ENCODE measurements around the gene CCDC188. TPM values are rescaled to one million over a fixed set of nuclear protein-coding genes. Genes with fewer than 3 reads are reported as not detected.
A peak's percentile ranks its signal among the peaks of the same experiment; 100 is the strongest.

CCDC188 gene
- total RNA-seq, 1 donor from 2014 or later, result 6.8 TPM

DNA sequence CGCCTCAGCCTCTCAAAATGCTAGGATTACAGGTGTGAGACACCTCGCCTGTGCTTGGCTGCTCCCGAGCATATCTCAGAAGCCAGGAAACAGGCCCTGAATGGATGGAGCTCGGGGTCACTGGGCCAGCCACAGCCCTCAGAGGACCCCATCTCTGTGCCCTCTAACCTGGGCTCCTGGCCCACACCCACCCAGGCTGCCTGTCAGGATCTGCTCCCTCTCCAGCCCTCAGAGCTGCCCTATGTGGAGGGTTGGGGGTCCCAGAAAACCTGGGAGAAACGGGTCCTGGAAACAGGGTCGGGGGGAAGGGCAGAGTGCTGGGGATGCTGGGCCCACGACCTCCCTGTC lies 5.2 kb upstream of the CCDC188 start:
- ATAC-seq, result no peak
- intact Hi-C loops (cut with DNase I), result loop anchor here (2.0 to 5.0 kb wide), 2 partner anchors 111 to 129 kb away; partner anchors contain the start of gene RTN4R
- no peak for DNase-seq (ENCODE audit: low spot score)

DNA sequence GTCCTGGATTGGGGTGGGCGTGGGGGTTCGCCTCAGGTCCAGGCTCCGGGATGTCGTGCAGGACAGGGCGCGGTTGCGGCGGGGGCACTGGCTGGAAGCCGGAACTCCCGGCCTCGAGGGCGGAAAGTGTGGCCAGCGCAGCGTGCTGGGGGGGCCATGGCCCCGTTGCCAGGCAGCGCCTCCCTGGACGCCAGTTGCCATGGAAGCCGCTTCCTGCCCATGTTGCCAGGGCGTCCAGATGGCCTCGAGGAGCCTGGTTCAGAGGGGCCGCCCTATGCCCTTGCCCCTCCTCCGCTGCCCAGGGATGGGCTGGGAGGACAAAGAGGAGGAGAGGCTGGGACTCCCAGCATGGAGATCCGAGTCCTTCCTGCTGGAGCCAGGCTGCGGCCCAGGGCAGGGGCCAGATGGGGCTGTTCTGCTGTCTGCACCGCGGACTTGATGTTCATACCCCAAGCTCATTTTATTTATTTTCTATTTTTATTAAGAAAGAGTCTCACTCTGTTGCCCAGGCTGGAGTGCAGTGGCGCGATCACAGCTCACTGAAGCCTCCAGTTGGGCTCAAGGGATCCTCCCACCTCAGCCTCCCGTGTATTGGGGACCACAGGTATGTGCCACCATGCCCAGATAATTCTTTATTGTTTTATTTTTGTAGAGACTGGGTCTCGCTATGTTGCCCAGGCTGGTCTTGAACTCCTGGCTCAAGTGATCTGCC lies 4.6 kb upstream of the CCDC188 start:
- peak; percentile 79 for DNase-seq (ENCODE audit: low spot score)
- peak; percentile 81 for ATAC-seq
- intact Hi-C loops (cut with DNase I), result loop anchor here (2.0 to 5.0 kb wide), 2 partner anchors 112 to 129 kb away; partner anchors contain the start of gene RTN4R

DNA sequence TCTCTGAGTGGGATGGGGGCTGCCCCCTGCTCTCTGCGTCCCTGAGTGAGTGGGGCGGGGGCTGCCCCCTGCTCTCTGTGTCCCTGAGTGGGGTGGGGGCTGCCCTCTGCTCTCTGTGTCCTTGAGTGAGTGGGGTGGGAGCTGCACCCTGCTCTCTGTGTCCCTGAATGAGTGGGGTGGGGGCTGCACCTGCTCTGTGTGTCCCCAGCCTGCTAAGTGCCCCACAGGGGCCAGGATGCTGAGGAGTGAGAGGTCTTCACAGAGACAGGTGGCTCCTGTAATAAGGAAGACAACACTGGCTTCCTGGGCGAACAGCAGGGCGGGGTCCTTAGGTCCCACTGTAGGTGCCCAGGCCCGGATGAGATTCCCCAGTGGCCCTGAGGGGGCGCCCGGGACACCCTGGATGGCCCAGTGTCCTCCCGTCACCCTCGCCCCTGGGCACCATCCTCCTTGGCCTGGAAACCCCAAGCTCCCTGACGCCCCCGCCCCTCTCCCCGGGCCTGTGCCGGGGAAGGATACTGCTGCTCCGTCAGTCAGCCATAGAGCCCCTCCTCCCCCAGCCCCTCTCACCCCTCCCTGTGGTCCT lies 3.8 kb upstream of the CCDC188 start:
- no peak for ATAC-seq
- intact Hi-C loops (cut with DNase I), result loop anchor here (5.0 kb wide), 1 partner anchor 113 kb away; the partner anchor contains the start of gene RTN4R

DNA sequence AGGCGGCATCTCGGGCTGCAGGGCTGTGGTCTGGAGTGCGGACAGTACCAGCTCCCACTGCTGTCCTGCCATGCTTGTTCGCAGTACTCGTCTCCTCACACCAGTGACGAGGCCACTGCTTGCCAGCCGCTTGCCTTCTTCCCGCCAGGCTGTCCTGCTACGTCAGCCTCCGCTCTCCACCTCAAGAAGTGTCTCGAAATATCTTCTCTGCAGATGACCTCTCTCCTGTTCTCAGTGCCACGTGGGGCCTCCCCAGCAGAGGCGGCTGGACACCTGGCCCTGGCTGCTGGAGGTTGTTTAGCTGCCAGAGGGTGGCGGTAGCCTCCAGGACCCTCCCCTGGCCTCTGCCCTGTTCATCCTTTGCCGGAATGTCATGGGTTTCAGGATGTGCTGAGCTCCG lies 3.1 kb upstream of the CCDC188 start:
- no peak for ATAC-seq
- DNase-seq (ENCODE audit: low spot score), result no peak
- intact Hi-C loops (cut with DNase I), result no loop called here

More for the DNA sequence above, 3.8 kb upstream of the CCDC188 start:
- no peak for DNase-seq (ENCODE audit: low spot score)

DNA sequence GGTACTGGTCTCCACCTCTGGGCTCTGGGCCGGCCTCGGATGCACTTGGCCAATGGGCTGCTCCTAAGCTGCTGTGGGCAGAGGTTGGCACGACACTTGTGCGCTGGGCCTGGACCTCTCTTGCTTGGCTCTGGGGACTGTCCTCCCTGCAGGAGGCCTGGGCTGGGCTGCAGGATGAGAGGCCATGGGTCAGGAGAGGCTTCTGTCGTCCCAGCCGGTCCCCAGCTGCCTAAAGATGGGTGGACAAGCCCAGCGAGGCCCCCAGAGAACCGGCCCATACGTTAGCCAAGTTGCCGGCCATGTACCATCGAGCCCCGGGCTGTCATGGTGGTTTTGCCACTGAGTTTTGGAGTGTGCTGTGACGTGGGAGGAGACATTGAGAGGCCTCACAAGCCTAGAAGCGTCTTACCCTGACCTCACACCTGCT lies 1.6 kb upstream of the CCDC188 start:
- ATAC-seq, result no peak
- intact Hi-C loops (cut with DNase I), result no loop called here
- DNase-seq (ENCODE audit: low spot score), result no peak

DNA sequence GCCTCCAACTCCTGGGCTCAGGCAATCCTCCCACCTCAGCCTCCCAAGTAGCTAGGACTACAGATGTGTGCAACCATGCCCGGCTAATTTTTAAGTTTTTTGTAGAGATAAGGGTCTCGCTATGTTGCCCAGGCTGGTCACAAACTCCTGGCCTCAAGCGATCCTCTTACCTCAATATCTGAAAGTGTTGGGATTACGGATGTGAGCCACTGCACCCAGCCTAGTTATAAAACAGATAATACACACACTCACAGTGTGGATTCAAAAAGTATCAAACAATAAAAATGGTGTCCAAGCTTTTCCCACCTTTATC lies 377 bp upstream of the CCDC188 start:
- intact Hi-C loops (cut with DNase I), result no loop called here
- ATAC-seq, result no peak
- no peak for DNase-seq (ENCODE audit: low spot score)

DNA sequence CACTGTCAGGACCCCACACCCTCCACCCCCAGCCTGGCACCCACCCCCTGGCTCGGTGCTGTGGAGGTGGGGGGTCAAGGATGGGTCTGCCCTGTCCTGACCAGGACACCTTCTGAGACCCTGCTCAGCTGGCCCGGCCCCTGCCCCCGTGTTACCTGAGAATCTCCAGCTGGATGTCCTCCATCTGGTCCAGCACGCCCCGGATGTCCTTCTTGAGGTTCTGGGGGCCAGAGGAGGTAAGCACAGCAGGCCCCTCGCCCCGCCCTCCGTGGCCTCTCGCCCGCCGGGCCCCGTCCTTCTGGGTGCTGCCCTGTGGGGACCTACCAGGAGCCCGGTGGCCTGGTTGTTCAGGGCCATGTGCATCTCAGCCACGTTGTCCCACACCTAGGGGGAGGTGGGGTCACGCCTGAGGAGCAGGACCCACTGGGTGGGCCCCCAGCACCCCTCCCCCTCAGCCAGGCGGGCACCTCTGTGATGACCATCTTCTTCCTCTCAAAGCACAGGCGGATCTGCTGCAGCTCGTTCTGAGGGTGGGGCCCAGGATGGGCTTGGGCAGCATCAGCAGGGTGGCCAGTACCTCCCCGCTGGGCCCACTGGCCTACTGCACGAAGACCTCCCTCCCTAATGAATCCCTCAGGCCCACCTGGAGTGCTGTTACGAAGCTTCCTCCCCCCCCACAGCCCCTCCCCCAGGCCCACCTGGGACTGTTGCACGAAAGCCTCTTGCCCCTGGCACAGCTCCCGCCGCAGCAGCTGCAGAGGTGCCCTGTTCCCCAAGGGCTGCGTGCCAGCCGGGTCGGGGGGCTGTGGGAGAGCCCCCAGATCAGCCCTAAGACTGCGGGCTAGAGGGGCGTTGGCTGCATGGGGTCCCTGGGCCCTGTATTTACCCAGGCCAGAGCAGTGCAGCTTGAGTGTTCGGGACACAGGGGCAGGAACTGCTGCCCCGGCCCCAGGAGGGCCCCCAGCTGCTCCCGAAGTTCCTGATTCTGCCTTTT lies 1.3 kb downstream of the CCDC188 start:
- intact Hi-C loops (cut with DNase I), result no loop called here
- DNase-seq (ENCODE audit: low spot score), result no peak
- no peak for ATAC-seq

DNA sequence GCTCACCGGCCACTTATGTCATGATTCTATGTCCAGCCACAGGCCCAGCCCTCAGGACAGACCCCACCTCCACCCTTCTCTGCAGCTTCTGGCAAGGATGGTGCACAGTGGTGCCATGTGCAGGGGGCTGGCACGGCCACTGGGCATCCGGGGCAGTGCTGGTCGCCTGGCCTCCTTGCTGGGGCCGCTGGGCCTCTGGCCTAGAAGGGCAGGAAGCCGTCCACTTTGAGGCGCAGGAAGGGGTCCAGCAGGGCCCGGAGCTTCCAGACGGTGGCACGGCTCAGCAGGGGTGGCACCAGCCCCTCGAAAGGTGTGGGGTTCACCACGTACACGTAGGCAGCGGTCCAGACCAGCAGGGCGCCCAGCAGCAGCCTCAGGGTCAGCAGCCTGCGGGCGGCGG lies 2.4 kb downstream of the CCDC188 start:
- intact Hi-C loops (cut with DNase I), result no loop called here
- ATAC-seq (no peak), DNase-seq (ENCODE audit: low spot score) (no peak)

DNA sequence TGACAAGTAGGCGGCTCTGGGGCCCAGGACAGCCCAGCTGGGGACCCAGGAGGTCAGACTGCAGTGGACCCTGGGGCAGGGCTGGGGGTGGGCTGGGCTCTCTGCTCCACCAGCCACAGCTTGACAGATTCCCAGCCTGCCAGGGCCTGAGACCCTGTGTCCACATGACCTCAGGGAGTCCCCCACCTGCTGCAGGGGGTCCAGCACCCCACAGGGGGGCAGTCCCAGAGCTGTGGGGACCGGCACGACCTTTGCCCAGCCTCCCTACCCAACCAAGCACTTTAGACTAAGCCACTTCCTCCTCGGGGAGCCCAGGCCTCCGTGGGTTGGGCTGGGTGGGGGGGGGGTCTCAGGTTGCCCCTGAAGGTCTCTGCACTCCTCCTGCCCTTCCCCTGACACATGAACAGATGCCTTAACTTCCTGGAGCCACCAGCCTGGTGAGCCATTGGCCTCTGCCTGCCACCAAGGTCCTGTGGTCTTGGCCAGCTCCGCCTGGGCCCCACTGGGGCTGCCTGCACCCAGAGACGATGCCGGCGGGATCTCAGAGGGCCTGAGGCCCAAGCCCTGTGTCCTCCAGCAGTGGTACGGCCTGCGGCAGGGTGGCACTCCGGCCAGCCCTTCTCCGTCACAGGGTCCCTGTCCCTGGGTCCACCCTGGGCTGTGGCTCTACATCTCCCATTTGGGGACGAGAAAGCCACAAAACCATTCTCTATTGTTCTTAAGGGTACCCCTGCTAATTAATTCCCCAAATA lies 3.4 kb downstream of the CCDC188 start:
- intact Hi-C loops (cut with DNase I), result no loop called here
- ATAC-seq (no peak), DNase-seq (ENCODE audit: low spot score) (no peak)

DNA sequence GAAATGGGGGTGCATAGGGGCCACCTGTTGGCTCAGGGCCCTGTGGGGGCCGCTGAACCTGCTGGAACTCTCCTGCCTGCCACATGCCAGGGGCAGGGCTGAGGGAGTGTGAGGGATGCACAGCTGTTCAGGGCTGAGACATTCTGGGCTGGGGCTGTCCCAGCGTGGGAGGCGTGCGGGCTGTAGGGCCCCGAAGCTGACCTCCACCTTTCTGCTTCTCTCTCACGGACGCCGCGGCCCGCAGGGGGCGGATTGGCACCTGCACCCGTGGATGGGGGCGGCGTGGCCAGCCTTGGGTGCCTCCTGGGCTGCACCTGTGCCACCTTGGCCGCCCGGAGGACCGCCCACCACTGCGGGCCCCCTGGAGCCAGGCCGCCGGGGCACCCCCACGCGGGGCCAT lies 4.1 kb downstream of the CCDC188 start:
- DNase-seq (ENCODE audit: low spot score) (no peak), ATAC-seq (no peak)
- intact Hi-C loops (cut with DNase I), result no loop called here

DNA sequence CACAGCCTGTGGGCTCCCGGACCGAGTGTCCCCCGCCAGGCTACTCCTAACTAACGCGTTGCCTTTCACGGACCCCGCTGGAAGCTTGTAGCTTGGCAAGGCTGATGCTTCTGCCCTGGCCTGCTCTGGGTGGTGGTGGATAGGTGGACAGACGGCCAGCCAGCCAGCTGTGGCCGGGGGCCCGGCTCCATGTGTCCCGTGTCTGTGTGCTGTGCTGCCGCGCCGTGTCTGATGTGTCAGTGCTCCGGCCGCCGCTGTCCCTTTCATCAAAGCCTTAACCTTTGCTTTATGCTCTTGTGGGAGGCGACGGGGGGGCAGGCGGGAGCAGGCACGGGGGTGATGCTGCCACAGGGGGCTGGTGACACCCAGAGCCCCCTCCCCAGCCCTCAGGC lies 5.0 kb downstream of the CCDC188 start:
- ATAC-seq (no peak), DNase-seq (ENCODE audit: low spot score) (no peak)
- intact Hi-C loops (cut with DNase I), result no loop called here

DNA sequence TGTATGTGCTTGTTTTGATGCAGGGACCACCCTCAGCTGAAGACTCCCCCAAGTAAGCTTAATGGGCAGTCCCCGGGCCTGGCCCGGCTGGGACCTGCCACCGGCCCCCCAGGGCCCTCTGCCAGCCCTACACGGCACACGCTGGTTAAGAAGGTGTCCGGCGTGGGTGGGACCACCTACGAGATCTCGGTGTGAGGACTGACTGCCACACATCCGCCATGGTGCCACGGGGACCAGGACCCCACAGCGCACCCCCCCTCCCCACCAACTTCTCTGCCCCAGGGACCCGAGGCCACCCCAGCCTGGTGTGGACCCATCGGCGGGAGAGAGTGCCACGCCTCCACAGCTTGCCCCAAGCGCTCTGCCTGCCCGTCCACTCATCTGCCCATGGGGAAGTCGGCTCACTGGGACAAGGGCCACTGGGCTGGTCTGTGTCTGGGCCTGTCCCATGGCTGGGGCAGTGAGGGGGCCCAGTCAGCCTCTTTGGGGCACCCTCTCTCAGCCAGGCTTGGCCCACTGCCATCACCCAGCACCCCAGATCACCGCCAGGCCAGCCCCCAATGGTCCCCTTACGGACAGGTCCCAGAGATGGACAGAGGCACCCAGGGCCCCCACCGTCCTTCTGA lies 5.5 kb downstream of the CCDC188 start:
- no peak for DNase-seq (ENCODE audit: low spot score)
- no peak for ATAC-seq
- intact Hi-C loops (cut with DNase I), result no loop called here

DNA sequence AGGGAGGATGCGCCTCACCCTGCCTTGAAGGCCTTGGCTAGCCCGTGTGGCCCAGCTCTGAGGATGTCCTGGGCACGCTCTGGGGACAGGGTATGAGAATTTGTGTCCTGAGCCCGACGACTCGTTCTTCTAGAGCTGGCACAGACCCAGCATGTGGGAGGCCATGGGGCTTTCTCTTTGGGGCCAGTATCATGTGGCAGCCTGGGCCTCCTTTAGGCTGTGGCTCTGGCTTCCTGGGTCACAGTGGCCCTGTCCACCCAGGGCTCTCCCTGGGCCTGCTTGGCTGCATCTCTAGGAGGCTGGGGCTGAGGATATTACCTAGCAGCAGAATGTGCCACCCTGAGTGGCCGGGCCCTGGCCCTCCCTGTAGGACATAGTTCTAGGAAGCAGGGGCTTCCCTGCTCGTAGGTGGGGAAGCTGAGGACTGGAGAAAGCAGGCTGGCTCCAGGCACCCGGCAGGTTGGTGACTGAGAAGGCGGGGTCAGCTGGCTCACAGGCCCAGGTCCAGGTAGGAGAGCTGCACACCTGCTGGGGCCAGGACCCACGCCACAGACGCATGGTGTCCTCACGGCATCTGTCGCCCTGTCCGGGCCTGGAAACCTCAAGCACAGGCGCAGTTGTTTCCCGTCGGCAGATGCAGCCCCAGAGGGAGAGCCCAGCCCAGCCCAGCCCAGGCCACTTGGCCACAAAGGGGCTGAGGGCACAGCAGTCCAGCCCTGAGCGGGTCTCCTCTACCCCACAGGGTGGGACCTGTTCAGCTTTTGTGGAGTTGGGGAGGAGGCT lies 6.8 kb downstream of the CCDC188 start:
- DNase-seq (ENCODE audit: low spot score), result no peak
- intact Hi-C loops (cut with DNase I), result no loop called here
- ATAC-seq, result no peak

DNA sequence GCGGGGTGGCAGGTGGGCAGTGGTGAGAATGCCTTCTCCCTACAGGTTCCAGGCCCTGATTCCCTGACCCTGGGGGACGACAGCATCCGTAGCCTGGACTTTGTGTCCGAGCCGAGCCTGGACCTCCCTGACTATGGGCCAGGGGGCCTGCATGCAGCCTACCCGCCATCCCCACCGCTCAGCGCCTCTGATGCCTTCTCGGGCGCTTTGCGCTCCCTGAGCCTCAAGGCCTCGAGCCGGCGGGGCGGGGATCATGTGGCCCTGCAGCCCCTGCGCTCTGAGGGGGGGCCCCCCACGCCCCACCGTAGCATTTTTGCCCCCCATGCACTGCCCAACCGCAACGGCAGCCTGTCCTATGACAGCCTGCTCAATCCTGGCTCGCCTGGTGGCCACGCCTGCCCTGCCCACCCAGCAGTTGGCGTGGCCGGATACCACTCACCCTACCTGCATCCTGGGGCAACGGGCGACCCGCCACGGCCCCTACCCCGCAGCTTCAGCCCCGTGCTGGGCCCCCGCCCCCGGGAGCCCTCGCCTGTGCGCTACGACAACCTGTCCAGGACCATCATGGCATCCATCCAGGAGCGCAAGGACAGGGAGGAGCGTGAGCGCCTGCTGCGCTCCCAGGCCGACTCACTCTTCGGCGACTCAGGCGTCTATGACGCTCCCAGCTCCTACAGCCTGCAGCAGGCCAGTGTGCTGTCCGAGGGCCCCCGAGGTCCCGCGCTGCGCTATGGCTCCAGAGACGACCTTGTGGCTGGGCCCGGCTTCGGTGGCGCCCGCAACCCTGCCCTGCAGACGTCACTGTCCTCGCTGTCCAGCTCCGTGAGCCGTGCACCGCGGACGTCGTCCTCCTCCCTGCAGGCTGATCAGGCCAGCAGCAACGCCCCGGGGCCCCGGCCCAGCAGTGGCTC lies 7.9 kb downstream of the CCDC188 start:
- intact Hi-C loops (cut with DNase I), result no loop called here
- DNase-seq (ENCODE audit: low spot score) (no peak), ATAC-seq (no peak)

DNA sequence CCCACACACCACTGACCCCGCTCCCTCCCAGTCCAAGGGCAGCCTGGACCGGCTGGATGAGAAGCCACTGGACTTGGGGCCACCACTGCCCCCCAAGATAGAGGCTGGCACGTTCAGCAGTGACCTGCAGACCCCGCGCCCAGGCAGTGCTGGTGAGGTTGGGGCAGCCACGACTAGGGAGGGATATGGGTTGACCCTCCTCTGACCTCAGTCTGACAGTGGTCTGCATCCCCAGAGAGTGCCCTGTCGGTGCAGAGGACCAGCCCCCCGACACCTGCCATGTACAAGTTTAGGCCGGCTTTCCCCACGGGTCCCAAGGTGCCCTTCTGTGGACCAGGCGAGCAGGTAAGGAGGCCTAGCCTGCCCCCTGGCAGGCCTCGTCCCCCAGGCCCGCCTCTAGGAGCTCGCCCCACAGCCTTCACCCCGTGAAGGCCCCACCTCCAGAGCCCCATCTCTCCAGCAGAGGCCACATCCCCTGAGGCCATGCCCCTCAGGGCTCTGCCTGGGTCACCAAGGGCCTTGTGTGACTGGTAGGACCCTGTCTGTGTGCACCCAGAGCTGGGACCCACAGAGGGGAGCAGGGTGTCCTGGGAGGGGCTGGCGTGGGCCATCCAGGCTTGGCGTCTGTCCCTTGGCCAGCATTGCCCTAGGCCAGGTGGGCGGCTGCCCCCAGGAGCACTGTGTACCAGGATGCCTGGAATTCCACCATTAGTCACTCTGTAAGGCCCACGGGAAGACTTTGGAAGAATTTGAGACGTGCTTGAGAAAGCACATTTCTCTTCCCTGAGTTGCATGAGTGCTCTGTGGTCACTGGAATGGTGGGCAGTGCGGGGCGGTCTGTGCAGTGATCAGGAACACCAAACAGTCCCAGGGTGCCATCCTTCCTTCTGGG lies 9.4 kb downstream of the CCDC188 start:
- intact Hi-C loops (cut with DNase I), result no loop called here
- peak; percentile 27 for ATAC-seq
- no peak for DNase-seq (ENCODE audit: low spot score)

DNA sequence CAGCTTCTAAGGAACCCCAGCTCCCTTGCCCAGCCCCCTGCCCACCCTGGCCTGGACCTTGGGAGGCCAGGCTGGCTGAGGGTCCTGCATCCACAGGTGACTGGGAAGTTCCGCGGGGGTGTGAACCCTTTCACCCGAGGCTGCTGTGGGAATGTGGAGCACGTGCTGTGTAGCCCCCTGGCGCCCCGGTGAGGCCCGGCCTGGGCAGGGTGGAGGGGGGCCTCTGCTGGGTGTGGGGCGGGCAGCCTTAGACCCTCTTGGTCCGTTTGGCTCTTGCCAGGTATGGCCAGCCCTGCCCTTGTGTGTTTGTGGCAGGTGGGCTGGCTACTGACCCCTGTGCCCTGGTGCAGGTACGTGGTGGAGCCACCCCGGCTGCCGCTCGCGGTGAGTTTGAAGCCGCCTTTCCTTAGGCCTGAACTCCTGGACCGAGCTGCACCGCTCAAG lies 10.3 kb downstream of the CCDC188 start:
- ATAC-seq (no peak), DNase-seq (ENCODE audit: low spot score) (no peak)
- intact Hi-C loops (cut with DNase I), result no loop called here

Data from sciatic nerve (tissue), 2 donors.